ENCODE data around the gene MAPRE3. TPM values are rescaled to one million over a fixed set of nuclear protein-coding genes. Genes with fewer than 3 reads are reported as not detected.

Gene MAPRE3
- total and polyA plus RNA-seq, 9 of the 15 experiments (the other 6 are each of a cell fraction or from before 2014, with no cell fraction given), result 0.70 to 43.2 (median 12.6) TPM

DNA sequence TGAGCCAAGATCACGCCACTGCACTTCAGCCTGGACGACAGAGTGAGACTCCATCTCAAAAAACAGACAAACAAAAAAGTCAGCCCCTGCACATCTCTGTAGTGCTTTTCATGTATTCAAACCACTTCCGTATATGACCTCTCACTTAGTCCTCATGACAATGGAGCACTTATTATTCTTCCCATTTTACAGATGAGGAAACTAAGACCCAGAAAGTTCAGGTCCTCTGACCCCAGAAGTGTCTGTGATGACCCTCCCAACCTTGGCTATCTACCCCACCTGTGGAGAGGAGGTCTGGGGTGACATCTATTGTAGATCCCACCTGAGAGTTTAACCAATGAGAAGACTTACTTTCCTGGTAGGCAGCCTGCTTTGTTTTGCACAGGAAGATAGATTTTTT is 21.6 kb upstream of the MAPRE3 start (continued):
- TF ChIP-seq PURB (CRISPR knock-in tag; IDR thresholded peaks at IDR 0.05; ENCODE audit: low read depth) (no peak), SOX6 (IDR thresholded peaks at IDR 0.05) (no peak), PTTG1 (tag; IDR thresholded peaks at IDR 0.05; ENCODE audit: low read depth) (no peak), ZNF12 (CRISPR knock-in tag; IDR thresholded peaks at IDR 0.05) (no peak), TCF3 (CRISPR knock-in tag; IDR thresholded peaks at IDR 0.05) (no peak), ILF3 (IDR thresholded peaks at IDR 0.05; ENCODE audit: borderline replicate concordance) (no peak), ZC3H8 (IDR thresholded peaks at IDR 0.05) (no peak), HOXB6 (CRISPR knock-in tag; IDR thresholded peaks at IDR 0.05; ENCODE audit: borderline replicate concordance) (no peak), SAP30 (IDR thresholded peaks at IDR 0.05; ENCODE audit: borderline replicate concordance, insufficient read depth, low read depth, low read length, poor library complexity, severe bottlenecking) (no peak), BCOR (IDR thresholded peaks at IDR 0.05) (peak; percentile 85; the same call in 1 of the 2 replicates), HNRNPK (IDR thresholded peaks at IDR 0.05; ENCODE audit: low read depth, low read length, poor library complexity, severe bottlenecking) (no peak), REST (IDR thresholded peaks at IDR 0.05; ENCODE audit: borderline replicate concordance) (no peak), REST (CRISPR knock-in tag; IDR thresholded peaks at IDR 0.05; ENCODE audit: low read depth) (no peak), RBBP5 (IDR thresholded peaks at IDR 0.05; ENCODE audit: borderline replicate concordance, insufficient read depth, low read length, poor library complexity, severe bottlenecking) (no peak), CHD4 (IDR thresholded peaks at IDR 0.05; ENCODE audit: insufficient read depth, insufficient replicate concordance, low read depth, low read length, poor library complexity, severe bottlenecking) (peak; percentile 69), ZBTB26 (CRISPR knock-in tag; IDR thresholded peaks at IDR 0.05) (no peak), ZNF507 (tag; conservative IDR thresholded peaks at IDR 0.05) (no peak), ADNP (tag; IDR thresholded peaks at IDR 0.05) (0 out of 2 replicates have a peak, but pooled peaks have one; percentile 52), ZNF121 (CRISPR knock-in tag; conservative IDR thresholded peaks at IDR 0.05) (0 out of 2 replicates have a peak, but pooled peaks have one; percentile 39)

Measured in K562 (cell line).